ENCODE results near the gene PTPRM.

PTPRM gene

GRCh38 chr18:8224576-8224975 lies 657.5 kb downstream of the PTPRM start:
- no peak for DNase-seq (ENCODE audit: low read depth)
- no peak overlapping the region for H3K4me3 ChIP-seq (ENCODE audit: low read depth, low read length)
- TF ChIP-seq POLR2A (IDR thresholded peaks at IDR 0.05; ENCODE audit: extremely low read depth, insufficient read length) = no peak
- no peak for TF ChIP-seq CTCF (IDR thresholded peaks at IDR 0.05; ENCODE audit: low read depth, low read length)
- no peak for TF ChIP-seq MAX (IDR thresholded peaks at IDR 0.05; ENCODE audit: low read depth, low read length)
- no peak for TF ChIP-seq MYC (IDR thresholded peaks at IDR 0.05; ENCODE audit: low read depth, low read length)

- DNase-seq (ENCODE audit: low read depth) = no peak
- H3K4me3 ChIP-seq (ENCODE audit: low read depth, low read length) = no peak overlapping the region
- TF ChIP-seq MAX (IDR thresholded peaks at IDR 0.05; ENCODE audit: low read depth, low read length) = no peak
- TF ChIP-seq MYC (IDR thresholded peaks at IDR 0.05; ENCODE audit: low read depth, low read length) = no peak
- no peak for TF ChIP-seq CTCF (IDR thresholded peaks at IDR 0.05; ENCODE audit: low read depth, low read length)
- TF ChIP-seq POLR2A (IDR thresholded peaks at IDR 0.05; ENCODE audit: extremely low read depth, insufficient read length) = no peak
These were observed 661.9 kb downstream of the PTPRM start for GRCh38 chr18:8229040-8229439.

GRCh38 chr18:8229787-8230186 lies 662.7 kb downstream of the PTPRM start:
- DNase-seq (ENCODE audit: low read depth) = no peak

GRCh38 chr18:8231316-8231715 lies 664.2 kb downstream of the PTPRM start:
- TF ChIP-seq MAX (IDR thresholded peaks at IDR 0.05; ENCODE audit: low read depth, low read length) = no peak
- no peak for TF ChIP-seq CTCF (IDR thresholded peaks at IDR 0.05; ENCODE audit: low read depth, low read length)
- TF ChIP-seq POLR2A (IDR thresholded peaks at IDR 0.05; ENCODE audit: extremely low read depth, insufficient read length) = no peak
- no peak for TF ChIP-seq MYC (IDR thresholded peaks at IDR 0.05; ENCODE audit: low read depth, low read length)
- DNase-seq (ENCODE audit: low read depth) = no peak
- no peak overlapping the region for H3K4me3 ChIP-seq (ENCODE audit: low read depth, low read length)

More at GRCh38 chr18:8229787-8230186, 662.7 kb downstream of the PTPRM start:
- H3K4me3 ChIP-seq (ENCODE audit: low read depth, low read length) = no peak overlapping the region
- TF ChIP-seq MAX (IDR thresholded peaks at IDR 0.05; ENCODE audit: low read depth, low read length) (no peak), POLR2A (IDR thresholded peaks at IDR 0.05; ENCODE audit: extremely low read depth, insufficient read length) (no peak), MYC (IDR thresholded peaks at IDR 0.05; ENCODE audit: low read depth, low read length) (no peak), CTCF (IDR thresholded peaks at IDR 0.05; ENCODE audit: low read depth, low read length) (no peak)

GRCh38 chr18:8232791-8233190 lies 665.7 kb downstream of the PTPRM start:
- TF ChIP-seq MYC (IDR thresholded peaks at IDR 0.05; ENCODE audit: low read depth, low read length) = no peak
- no peak for TF ChIP-seq MAX (IDR thresholded peaks at IDR 0.05; ENCODE audit: low read depth, low read length)
- TF ChIP-seq POLR2A (IDR thresholded peaks at IDR 0.05; ENCODE audit: extremely low read depth, insufficient read length) = no peak
- no peak for TF ChIP-seq CTCF (IDR thresholded peaks at IDR 0.05; ENCODE audit: low read depth, low read length)
- DNase-seq (ENCODE audit: low read depth) = no peak
- no peak overlapping the region for H3K4me3 ChIP-seq (ENCODE audit: low read depth, low read length)

GRCh38 chr18:8235894-8236293 lies 668.8 kb downstream of the PTPRM start:
- no peak overlapping the region for H3K4me3 ChIP-seq (ENCODE audit: low read depth, low read length)
- no peak for DNase-seq (ENCODE audit: low read depth)
- no peak for TF ChIP-seq MYC (IDR thresholded peaks at IDR 0.05; ENCODE audit: low read depth, low read length)
- no peak for TF ChIP-seq MAX (IDR thresholded peaks at IDR 0.05; ENCODE audit: low read depth, low read length)
- no peak for TF ChIP-seq POLR2A (IDR thresholded peaks at IDR 0.05; ENCODE audit: extremely low read depth, insufficient read length)
- no peak for TF ChIP-seq CTCF (IDR thresholded peaks at IDR 0.05; ENCODE audit: low read depth, low read length)
